Activated T-helper 1 cell treated with anti-CD3 and anti-CD28 coated beads, Interleukin-2, amount 50 U/mL, for 16 hours (primary cell): ENCODE data around the gene KRTAP19-8.

Experiments
- DNase-seq, 2 donors: peaks; one replicate each; pipeline ENCODE4 v3.0.0-alpha.2; 2020; ENCODE audit warnings: low read depth in 1 of 2, low spot score in 1 of 2

The KRTAP19-8 gene

GRCh38 chr21:31038376-31038775 is at the start of gene KRTAP19-8:
Gene KRTAP19-8 (minus strand): TSS chr21:31038476. CDS start chr21:31038443, 33 bp downstream.
- DNase-seq: no peak

GRCh38 chr21:31087639-31088473 is 49.6 kb upstream of the KRTAP19-8 start:
- DNase-seq: no peak

GRCh38 chr21:31084689-31085088 is 46.4 kb upstream of the KRTAP19-8 start:
- DNase-seq: no peak

GRCh38 chr21:31078796-31079195 is 40.5 kb upstream of the KRTAP19-8 start:
- no peak for DNase-seq

GRCh38 chr21:31078216-31078615 is 39.9 kb upstream of the KRTAP19-8 start:
- no peak for DNase-seq

- DNase-seq: no peak
These were observed 37.6 kb upstream of the KRTAP19-8 start for GRCh38 chr21:31075848-31076247.

- no peak for DNase-seq
These were observed 34.3 kb upstream of the KRTAP19-8 start for GRCh38 chr21:31072533-31072932.

GRCh38 chr21:31064803-31065202 is 26.5 kb upstream of the KRTAP19-8 start:
- no peak for DNase-seq

- no peak for DNase-seq
These were observed 14.3 kb upstream of the KRTAP19-8 start for GRCh38 chr21:31052489-31053142.

- no peak for DNase-seq
These were observed 12.4 kb upstream of the KRTAP19-8 start for GRCh38 chr21:31050577-31051157.

- no peak for DNase-seq
These were observed 7.6 kb upstream of the KRTAP19-8 start for GRCh38 chr21:31045841-31046240.

- DNase-seq: no peak
These were observed 5.2 kb upstream of the KRTAP19-8 start for GRCh38 chr21:31043471-31043870.

- no peak for DNase-seq
These were observed 3.8 kb upstream of the KRTAP19-8 start for GRCh38 chr21:31042080-31042464.

- no peak for DNase-seq
These were observed 3.2 kb upstream of the KRTAP19-8 start for GRCh38 chr21:31041295-31042079.

GRCh38 chr21:31034378-31034777 is 3.9 kb downstream of the KRTAP19-8 start:
- no peak for DNase-seq

- DNase-seq: no peak
These were observed 7.7 kb downstream of the KRTAP19-8 start for GRCh38 chr21:31030367-31031106.

GRCh38 chr21:31023680-31024079 is 14.6 kb downstream of the KRTAP19-8 start:
- no peak for DNase-seq

GRCh38 chr21:31022306-31022705 is 16.0 kb downstream of the KRTAP19-8 start:
- DNase-seq: no peak

- DNase-seq: no peak
These were observed 20.0 kb downstream of the KRTAP19-8 start for GRCh38 chr21:31018232-31018631.

- DNase-seq: no peak
These were observed 23.4 kb downstream of the KRTAP19-8 start for GRCh38 chr21:31014891-31015290.
